Left renal cortex interstitium (tissue), 4 donors: ENCODE results near the gene SLC35F1. TPM values are rescaled to one million over a fixed set of nuclear protein-coding genes. Genes with fewer than 3 reads are reported as not detected.
"Not testable (repeated sequence)": the region's sequence is repeated elsewhere in the genome, so short reads cannot be mapped to it uniquely, and the experiment has no call there.

Source experiments
- DNase-seq, 4 donors: peaks; one replicate each; pipeline ENCODE4 v3.0.0-alpha.2; 2013; ENCODE audit warnings: low read depth in 4 of 4, low spot score in 2 of 4, missing footprints in 1 of 4
- polyA plus RNA-seq, 4 donors: library from polyadenylated mRNA; unstranded; fragments of 120-200 nt; gene quantifications; one replicate each; pipeline ENCODE4 v1.2.1, GENCODE V29; 2013; ENCODE audit not compliant: insufficient read length in 4 of 4

SLC35F1 gene
- polyA plus RNA-seq, 4 donors = 2.0 to 3.5 (median 3.2) TPM

GRCh38 chr6:117924690-117925089 is 17.6 kb downstream of the SLC35F1 start:
- DNase-seq = no peak

DNA sequence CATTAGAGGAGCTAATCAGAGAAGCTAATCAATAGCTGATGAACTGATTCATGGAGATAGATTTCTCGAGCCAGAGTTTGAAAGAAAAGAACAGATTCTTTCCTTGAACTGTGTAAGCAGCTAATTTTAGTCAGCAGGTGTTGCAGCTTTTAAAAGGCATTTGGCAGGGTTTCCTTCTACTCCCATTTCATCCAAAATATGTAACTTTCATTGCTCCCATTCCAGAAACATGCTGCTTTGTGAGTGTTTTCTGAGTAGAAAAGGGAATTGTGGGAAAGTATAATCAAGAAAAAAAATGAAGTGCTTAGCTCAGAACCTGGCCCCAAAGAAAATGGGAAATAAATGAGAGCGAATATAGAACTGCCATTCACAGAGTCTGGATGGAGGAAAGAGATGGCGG is 20.8 kb downstream of the SLC35F1 start:
- DNase-seq = no peak

DNA sequence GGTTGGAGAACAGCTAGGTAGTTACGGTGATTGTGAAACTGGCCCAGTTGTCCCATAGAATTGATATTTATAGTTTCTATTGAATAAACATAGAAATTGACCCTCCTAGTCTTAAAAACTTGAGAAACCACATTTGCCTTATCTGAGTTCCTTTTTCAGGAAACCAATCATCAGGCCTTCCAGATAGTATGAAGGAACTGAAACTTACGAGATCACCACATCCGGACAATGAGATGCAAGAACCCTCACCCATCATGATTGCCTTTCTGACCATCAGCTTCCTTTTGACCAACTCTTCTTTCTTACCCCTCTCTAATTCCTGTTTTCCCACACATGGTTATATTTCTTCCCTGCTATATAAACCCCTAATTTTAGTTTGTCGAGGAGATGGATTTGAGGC is 21.8 kb downstream of the SLC35F1 start:
- DNase-seq = no peak

DNA sequence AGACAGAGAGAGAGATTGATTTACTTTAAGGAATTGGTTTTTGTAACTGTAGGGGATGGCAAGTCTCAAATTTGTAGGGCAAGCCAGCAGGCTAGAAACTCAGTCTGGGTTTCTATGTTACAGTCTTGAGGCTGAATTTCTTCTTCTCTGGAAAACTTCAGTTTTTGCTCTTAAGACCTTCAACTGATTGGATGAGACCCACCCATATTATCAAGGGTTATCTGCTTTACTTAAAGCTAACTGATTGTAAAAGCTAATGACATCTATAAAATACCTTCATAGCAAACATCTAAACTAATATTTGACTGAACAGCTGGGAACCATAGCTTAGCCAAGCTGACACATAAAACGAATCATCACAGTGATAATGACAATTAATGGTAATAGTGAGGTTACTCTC is 22.4 kb downstream of the SLC35F1 start:
- no peak for DNase-seq

- DNase-seq = no peak
Measured at GRCh38 chr6:117930645-117931044, 23.6 kb downstream of the SLC35F1 start.

GRCh38 chr6:117932001-117932400 is 24.9 kb downstream of the SLC35F1 start:
- DNase-seq = no peak

- no peak for DNase-seq
Measured at GRCh38 chr6:117932676-117933075, 25.6 kb downstream of the SLC35F1 start.

- no peak for DNase-seq
Measured at GRCh38 chr6:117933471-117933870, 26.4 kb downstream of the SLC35F1 start.

- no peak for DNase-seq
Measured at GRCh38 chr6:117938311-117938995, 31.4 kb downstream of the SLC35F1 start.

- DNase-seq = no peak
Measured at GRCh38 chr6:117947234-117947633, 40.2 kb downstream of the SLC35F1 start.

DNA sequence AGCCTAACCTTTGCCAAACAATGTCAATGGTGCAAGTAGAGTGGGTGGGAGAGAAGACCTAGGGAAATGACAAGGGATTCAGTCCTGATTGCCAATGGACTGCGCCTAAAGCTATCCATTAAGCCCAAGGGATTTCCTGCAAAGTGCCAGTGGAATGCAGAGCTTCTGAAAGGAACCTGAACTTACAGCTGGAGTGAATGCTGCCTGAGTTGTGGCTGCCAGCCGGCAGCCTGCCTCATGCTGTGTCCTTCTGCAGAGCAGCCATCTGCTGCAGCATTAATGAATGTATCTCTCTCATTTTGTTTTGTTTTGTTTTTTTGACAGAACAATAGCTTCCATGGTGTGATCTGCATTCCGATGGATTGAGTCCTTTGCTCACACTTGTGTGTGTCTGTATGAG is 44.7 kb downstream of the SLC35F1 start:
- DNase-seq = no peak

- DNase-seq = no peak
Measured at GRCh38 chr6:117955684-117956256, 48.7 kb downstream of the SLC35F1 start.

GRCh38 chr6:117956386-117956785 is 49.3 kb downstream of the SLC35F1 start:
- DNase-seq = no peak

- no peak for DNase-seq
Measured at GRCh38 chr6:117958536-117958935, 51.5 kb downstream of the SLC35F1 start.

DNA sequence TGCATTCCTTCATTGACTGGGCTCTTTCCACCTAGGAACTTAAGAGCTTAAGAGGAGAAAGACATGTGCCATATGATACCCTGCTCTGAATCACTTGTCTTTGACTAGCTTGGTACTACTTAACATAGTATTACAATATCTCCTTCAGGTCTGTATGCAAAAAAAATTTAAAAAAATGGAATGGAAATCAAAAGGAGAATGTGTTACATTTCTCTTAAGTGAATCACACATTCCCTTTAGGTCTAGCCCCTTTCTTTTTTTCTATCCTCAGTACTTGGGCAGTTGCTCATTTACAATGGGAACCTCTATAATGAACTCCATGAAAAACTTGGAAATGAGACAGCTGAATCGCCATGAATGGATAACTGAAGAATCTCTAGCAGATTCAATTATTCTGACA is 53.8 kb downstream of the SLC35F1 start:
- DNase-seq = no peak

- DNase-seq = no peak
Measured at GRCh38 chr6:117961301-117961700, 54.2 kb downstream of the SLC35F1 start.

- not testable (repeated sequence) for DNase-seq
Measured at GRCh38 chr6:117965763-117966162, 58.7 kb downstream of the SLC35F1 start.

DNA sequence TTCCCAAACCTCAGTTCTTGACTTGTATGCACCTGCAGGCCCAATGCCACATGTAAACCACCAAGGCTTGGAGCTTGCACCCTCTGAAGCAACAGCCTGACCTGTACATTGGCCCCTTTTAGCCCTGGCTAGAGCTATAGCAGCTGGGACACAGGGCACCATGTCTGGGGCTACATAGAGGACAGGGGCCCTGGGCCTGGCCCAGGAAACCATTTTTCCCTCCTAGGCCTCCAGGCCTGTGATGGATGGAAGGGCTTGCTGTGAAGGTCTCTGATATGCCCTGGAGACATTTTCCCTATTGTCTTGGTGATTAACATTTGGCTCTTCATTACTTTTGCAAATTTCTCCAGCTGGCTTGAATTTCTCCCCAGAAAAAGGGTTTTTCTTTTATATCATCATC is 64.6 kb downstream of the SLC35F1 start:
- DNase-seq = no peak

DNA sequence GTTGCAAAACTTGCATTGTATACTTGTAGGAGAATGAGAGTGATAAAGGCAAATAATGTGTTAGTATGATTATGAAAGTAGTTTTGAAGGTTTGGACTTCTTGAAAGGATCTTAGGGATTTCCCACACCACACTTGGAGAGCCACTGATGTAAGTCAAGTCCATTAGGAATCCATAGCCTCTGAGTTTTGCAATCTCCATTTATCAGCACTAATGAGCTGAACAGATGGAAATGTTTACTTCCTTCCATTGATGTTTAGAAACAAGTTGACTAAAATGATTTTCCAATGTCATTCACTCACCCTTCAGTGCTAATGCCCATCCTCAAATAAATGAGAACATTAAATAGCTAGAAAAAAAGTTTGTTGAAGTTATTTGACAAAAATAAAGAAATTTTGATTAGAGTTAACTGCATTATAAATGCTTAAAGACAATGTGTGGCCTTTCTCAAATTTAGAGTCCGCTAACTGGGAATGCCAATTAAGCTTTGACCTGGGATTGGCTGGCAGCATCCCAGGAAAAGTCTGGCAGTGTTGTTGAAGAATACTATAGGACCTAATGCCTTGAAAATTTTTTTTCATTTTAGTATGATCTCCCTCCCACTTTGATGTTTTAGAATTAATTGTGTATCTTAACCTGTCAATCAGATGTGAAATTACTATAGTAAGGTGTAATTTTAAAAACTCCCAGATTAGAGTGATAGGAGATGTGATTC is 68.0 kb downstream of the SLC35F1 start:
- DNase-seq = no peak

DNA sequence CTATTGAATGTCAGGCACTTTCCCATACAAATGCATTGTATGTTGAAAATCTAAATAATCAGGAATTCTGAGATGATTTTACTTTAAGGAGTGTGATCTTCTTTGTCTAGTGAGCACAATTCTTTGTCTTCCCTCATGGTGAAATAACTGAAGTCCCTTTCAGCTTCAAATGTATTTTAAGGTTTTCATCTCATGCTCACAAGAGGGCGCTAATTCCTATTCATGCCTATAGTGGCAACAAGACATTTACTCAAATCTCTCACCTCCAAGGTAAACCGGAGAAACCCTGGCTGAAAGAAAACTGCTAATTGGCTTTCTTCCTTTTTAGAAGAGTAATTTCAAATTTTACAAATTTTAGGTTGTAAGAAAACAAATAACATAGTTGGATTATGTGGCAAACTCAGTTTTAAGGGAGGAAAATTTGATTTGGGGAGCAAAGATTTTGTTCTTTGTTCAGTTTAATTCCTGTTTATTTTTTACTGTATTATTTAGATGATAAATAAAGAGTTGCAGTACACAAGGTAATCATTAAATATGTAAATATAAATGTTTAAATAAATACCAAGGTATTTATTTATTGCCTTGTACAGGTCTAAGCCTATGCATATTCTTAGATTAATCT is 69.1 kb downstream of the SLC35F1 start:
- peak in 3 of 4 donors; percentile 23 to 49 (median 26) for DNase-seq

DNA sequence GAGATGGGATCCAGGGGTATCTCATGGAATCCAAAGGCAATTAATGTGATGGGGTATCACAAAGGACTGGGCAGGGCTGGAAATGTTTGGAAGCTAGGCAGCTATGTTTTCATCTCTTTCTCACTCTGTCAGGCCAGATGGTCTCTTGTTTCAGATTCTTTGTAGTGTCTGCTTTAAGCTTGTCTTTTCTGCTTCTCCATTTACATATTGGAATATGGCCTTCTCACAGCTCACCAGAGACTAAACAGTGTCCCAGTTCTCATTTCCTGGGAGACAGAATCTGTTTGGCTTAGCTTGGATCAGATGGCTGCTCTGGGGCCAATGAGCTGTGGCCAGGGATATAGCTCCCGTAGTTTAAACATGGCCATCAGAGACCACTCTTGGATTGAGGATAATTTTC is 78.9 kb downstream of the SLC35F1 start:
- no peak for DNase-seq

DNA sequence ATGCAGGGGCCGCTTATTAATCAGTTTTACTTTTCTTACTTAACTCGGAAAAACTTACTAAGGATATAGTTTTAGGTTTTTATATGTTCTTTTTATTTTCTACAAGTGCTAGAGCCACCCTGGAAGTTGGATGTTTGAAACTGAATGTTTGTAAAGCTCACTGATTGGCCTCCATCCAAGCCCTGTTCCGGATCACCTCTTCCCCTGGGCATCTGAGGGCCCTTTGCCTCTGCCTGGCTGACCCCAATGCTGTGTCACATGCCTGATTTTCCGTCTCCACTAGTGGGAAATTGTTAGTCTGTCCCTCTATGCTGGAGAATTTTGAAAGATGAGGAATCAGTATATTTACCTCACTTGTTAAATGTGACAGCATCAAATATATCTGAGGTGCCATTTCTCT is 79.3 kb downstream of the SLC35F1 start:
- no peak for DNase-seq
